NCI-H1694 treated with DMSO at 0.1 percent for 48 hours (cell line): Measurements from ENCODE around the gene GLDN.

Experiments
- DNase-seq: peaks from one replicate; lab custom pipeline; 2025; lab: John Stamatoyannopoulos, UW

Gene GLDN

GRCh38 chr15:51341366-51342226 lies at the start of gene GLDN:
Gene GLDN (plus strand): TSS chr15:51341655. CDS start chr15:51341685, 30 bp downstream.
- DNase-seq, result no peak

- no peak for DNase-seq
Observed at GRCh38 chr15:51298620-51299019, 42.8 kb upstream of the GLDN start.

- DNase-seq, result no peak
Observed at GRCh38 chr15:51299187-51300015, 42.1 kb upstream of the GLDN start.

GRCh38 chr15:51302480-51302879 lies 39.0 kb upstream of the GLDN start:
- no peak for DNase-seq

GRCh38 chr15:51303462-51303980 lies 37.9 kb upstream of the GLDN start:
- DNase-seq, result no peak

GRCh38 chr15:51307325-51307724 lies 34.1 kb upstream of the GLDN start:
- DNase-seq, result no peak

- DNase-seq, result no peak
Observed at GRCh38 chr15:51307811-51308210, 33.6 kb upstream of the GLDN start.

GRCh38 chr15:51310064-51310463 lies 31.4 kb upstream of the GLDN start:
- no peak for DNase-seq

- DNase-seq, result no peak
Observed at GRCh38 chr15:51311510-51311909, 29.9 kb upstream of the GLDN start.

- DNase-seq, result no peak
Observed at GRCh38 chr15:51312166-51313073, 29.0 kb upstream of the GLDN start.

- DNase-seq, result no peak
Observed at GRCh38 chr15:51313074-51313393, 28.4 kb upstream of the GLDN start.

- no peak for DNase-seq
Observed at GRCh38 chr15:51313644-51314280, 27.7 kb upstream of the GLDN start.

- no peak for DNase-seq
Observed at GRCh38 chr15:51314391-51315337, 26.8 kb upstream of the GLDN start.

- no peak for DNase-seq
Observed at GRCh38 chr15:51315726-51316125, 25.7 kb upstream of the GLDN start.

- DNase-seq, result no peak
Observed at GRCh38 chr15:51316636-51317035, 24.8 kb upstream of the GLDN start.

- DNase-seq, result no peak
Observed at GRCh38 chr15:51318382-51319150, 22.9 kb upstream of the GLDN start.

GRCh38 chr15:51319539-51319938 lies 21.9 kb upstream of the GLDN start:
- DNase-seq, result no peak

- DNase-seq, result no peak
Observed at GRCh38 chr15:51320843-51321242, 20.6 kb upstream of the GLDN start.

- no peak for DNase-seq
Observed at GRCh38 chr15:51321316-51321715, 20.1 kb upstream of the GLDN start.
